Stimulated activated CD8-positive, alpha-beta memory T cell treated with anti-CD3 and anti-CD28 coated beads, Interleukin-2, amount 100 ng/mL, for 1 hour (primary cell): Measurements from ENCODE around the gene CD7.
A peak's percentile ranks its signal among the peaks of the same experiment; 100 is the strongest.

Experiments
- DNase-seq, 2 donors: peaks; one replicate each; pipeline ENCODE4 v3.0.0-alpha.2; 2020; ENCODE audit warnings: low read depth in 2 of 2

Gene CD7

DNA sequence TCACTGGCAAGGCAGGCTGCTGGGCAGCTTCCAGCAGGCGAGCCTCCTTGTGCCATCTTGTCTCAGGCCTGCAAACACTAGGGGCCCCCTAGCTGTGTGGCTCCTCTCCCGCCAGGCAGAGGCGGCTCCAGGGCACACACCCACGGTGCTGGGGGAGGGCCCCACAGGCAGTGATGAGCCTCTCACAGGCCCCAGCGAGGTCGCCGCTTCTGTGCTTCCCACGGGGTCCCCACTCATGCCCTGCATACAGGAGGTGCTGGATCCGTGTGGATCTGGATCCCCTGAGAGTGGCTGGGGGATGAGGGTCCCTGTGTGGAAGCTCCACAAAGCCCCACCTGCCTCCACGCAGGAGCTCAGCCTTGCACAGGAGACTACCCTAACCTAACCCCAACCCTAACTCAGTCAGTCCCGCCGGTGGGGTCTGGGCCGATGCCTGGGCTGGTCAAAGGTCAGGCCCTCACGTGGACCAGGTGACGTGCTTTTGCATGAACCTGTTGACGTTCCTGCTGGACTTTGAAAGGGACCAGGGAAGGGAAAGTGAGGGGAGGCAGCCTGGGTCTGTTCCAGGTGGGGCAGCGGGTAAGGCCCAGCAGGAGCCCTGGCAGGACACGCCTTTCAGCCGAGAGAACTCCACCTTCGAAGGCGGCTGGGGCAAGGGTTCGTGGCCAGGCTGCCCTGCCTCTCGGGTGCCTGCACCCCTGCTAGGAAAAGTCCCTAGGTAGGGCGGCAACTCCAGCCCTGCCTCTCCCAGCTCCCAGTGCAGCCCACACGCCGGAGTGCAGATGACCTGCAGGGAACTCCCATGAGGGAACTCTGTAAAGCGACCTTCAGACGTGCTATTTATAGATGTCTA, 11.0 kb upstream of the CD7 start:
- no peak for DNase-seq

GRCh38 chr17:82327757-82328140, 10.3 kb upstream of the CD7 start:
- no peak for DNase-seq

DNA sequence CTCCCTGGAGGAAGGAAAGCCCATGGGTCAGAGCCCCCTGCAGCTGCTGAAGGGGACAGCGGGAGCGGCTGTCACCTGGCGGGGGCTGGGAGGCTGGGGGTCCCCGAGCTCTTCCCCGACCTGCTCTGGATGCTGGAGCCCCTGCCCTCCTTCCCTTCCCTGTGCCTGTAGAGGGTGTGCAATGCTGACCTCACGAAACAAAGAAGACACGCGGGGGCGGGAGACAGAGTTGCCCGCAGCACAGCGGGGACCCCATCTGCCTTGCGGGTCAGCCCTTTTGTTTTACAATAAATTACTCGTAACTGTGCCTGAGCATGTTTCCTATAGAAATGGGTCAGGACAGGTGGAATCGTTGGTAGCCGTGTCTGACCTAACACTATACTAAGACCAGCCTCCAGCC, 9.9 kb upstream of the CD7 start:
- no peak for DNase-seq

DNA sequence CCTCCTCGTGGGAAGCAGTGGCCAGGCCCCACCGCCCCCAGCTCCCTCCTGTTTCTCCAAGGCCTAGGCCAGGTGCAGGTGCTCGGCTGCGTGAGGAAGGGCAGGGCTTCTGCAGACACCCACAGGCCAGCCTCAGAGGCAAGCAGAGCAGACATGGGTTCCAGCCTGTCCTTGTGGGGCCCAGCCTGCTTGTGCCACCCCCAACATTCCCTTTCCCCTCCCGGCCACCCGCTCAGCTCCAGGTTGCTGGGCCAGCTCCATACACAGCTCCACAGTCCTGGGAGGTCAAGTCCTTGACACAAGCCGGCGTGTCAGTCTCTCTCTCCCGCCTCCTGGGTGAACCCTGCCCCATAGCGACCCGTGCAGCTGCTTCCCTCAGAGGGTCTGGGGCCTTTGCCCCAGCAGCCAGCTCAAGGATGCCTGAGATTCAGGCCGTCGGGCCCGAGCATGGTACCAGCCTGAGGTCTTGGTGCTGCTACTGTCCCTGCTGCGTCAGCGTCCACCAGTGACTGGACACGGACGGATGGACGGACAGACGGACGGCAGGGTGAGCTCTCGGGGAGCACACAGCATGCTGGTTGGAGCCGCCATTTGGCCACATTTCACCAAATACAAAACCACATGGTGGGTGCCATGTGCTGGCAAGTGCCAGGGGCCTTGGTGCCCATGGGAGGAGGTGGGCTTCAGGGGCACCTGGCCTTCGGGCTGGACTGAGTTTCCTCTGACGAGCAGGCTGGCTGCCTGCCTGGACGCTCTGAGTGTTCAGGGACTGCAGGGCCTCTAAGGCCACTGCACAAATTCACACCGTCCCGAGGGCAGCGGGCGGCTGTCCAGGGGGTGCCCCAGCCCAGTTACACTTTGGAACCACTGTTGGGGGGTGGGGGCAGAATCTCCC, 8.1 kb upstream of the CD7 start:
- DNase-seq: no peak

DNA sequence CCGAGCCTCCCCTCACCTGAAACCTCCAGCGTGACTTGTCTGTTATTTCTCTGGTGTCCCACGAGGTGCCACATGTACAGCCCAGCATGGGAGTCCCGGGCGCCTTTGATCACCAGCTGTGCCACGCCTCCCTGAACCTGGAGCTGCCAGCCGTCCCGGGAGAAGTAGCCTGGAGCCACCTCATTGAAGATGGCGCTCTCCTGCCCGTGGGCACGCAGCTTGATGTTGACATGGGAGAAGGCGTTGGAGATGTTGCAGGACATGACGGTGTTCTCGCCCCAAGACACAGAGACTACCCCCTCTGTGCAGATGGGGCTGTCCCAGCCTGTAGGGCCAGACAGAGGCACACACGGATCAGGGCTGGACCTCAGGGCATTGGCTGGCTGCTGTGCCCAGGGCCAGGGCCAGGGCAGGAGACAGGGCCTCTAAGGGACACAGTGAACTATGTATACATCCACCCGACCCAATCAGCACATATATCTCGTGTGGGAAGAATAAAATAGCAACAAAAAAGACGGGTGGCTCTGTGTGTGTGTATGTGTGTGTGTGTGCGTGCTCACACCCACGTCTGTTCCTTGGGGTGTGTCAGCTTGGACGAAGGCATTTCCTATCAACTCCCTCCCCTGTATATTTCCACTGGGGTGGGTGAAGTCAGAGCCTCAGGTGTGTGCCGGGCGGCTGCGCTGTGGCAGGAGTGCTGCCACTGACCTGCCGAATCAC, 7.3 kb upstream of the CD7 start:
- no peak for DNase-seq

- DNase-seq: no peak
Measured at GRCh38 chr17:82323514-82324234, 6.3 kb upstream of the CD7 start.

DNA sequence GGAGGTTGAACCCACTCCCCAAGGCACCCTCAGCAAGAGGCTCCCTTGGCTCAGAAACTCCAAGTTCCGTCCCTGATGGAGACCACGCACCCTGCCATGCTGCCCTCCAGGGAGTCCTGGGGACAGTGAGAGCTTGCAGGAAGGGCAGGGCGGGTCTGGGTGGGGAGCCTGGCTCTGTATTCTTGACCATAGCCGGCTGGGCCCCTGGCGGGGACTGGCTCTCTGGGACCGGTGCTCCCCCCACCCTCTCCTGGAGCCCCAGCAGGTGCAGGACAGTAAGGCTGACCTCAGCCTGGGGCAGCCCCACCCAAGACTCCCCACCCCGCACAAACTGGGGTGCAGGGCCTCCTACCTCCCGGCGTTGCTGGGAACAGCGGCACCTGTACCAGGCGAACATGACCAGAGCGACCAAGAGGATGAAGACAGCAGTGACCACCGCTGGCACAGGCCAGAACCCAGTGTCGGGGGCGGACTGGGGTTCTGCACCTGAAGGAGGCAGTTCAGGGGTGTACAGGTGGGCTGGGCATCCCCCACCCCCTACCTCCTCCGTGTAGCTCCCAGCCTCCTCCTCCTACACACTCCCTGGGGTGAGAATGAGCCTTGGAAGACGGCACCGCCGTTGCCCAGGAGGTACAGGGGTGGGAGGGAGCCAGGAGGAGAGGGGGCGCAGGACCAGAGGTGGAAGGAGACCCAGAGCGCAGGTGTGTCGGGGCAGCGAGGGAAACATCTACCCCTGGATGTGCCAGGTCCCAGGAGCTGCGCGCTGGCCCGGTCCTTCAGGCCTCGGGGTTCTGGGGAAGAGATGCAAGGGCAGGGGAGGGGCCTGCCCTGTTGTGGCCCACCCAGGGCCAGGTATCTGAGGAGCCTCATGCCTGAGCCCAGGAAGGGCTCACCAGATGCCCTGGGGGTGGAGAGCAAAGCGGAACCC, 5.4 kb upstream of the CD7 start:
- DNase-seq: no peak

GRCh38 chr17:82321947-82322466, 4.6 kb upstream of the CD7 start:
- no peak for DNase-seq

DNA sequence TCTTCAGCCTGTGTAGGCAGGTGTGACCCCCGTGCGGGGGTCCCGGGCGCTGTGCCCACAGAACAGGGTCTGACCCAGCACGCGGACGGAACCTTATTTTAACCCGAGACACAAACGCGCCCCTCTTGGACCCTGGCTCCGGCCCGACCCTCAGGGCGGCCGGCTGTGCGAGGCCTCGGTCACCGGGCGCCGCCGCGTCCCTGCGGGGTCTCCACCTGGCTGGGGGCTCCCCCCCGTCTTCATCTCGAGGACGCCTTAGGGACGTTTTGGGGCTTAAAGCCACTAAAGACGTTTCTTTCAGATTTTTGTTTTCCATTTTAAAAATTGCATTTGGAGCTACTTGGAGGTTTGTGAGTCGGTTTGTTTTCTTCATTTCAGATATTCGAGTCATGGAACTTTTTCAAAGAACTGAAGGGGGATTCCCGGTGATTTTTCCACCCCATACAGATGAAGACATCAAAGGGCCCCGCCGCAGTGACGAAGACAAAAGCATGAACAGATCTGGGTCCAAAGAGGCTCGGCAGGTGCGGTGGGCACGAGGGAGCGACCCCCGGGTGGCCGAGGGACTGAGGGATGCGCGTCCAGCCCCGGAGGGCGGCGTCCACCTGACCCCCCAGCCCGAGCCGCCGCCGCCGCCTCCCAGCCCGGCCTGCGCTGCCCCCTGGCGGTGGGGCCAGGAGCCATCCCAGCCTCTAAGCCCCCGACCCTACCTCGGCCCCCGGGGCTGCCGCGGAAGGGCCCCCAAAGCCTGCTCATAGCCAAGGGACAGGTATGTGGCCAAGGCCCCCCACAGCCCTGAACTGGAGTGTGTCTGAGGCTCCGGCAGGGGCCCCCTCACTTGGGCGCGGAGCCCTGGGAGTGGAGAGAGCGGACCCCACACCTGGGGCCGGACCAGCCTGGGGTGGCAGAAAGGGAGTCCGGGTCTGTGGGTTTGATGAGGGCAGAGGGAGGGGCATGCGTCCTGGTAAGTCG, 3.8 kb upstream of the CD7 start:
- DNase-seq: peak; percentile 43 to 73

DNA sequence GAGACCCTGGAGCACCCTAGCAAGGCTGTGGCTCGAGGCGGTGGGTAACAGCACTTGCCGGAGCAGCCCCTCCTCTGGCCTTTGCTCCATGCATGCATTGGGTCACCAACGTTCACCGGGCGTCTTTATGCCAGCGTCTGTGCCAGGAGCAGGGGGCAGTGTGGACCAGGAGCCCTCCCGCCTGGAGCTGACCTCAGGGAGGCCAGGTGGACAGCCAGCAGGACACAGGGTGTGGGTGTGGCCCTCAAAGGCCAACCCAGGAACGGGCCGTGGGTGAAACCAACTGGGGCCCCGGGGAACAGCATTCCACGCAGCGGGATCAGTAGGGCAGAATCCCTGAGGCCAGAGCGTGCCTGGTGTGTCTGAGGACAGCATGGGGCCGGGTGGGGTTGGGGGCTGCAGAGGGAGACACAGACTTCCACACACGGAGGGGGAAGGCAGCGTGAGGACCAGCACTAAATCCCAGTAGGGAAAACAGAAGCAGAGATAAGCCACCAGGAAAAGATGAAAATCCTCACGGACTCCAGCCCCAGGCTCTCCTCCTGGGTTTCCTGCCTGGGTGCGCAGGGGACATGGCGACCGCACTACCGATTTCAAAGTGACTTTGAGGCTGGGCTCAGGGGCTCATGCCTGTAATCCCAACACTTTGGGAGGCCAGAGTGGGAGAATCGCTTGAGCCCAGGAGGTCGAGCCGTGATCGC, 2.9 kb upstream of the CD7 start:
- DNase-seq: no peak

- DNase-seq: no peak
Measured at GRCh38 chr17:82319619-82320062, 2.2 kb upstream of the CD7 start.

- no peak for DNase-seq
Measured at GRCh38 chr17:82318772-82319606, 1.6 kb upstream of the CD7 start.

GRCh38 chr17:82318169-82318498, 726 bp upstream of the CD7 start:
- no peak for DNase-seq

DNA sequence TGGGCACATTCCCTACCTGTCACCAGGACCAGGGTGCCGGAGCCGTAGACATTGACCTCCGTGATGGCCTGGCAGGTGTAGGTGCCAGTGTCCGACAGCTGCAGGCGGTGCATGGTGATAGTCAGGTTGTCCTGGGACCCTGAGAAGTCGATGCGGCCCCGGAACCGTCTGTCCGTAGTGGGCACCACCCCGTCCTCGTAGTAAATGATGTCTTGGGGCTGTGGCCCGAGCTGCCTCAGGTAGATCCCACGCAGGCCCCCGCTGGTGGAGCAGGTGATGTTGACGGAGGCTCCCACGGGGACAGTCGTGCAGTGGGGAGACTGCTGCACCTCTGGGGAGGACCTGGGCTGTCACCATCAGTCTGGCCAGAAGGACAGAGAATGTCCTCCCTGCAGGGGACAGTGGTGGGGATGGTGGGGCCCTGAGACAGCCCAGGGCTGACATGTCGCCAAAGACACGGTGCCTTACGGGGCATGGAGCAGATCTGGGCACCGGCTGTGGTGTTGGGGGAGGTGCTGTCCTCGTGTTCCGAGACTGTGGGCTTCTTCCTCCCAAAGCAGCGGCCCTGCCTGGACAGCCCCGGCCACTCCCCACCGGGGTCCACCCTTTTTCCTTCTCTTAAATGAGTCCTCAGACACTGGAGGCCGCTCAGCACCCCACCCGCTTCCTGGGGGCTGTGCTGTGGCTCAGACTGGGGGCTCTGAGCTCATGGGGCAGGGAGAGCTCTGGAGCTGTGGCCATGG, 586 bp downstream of the CD7 start:
- no peak for DNase-seq

DNA sequence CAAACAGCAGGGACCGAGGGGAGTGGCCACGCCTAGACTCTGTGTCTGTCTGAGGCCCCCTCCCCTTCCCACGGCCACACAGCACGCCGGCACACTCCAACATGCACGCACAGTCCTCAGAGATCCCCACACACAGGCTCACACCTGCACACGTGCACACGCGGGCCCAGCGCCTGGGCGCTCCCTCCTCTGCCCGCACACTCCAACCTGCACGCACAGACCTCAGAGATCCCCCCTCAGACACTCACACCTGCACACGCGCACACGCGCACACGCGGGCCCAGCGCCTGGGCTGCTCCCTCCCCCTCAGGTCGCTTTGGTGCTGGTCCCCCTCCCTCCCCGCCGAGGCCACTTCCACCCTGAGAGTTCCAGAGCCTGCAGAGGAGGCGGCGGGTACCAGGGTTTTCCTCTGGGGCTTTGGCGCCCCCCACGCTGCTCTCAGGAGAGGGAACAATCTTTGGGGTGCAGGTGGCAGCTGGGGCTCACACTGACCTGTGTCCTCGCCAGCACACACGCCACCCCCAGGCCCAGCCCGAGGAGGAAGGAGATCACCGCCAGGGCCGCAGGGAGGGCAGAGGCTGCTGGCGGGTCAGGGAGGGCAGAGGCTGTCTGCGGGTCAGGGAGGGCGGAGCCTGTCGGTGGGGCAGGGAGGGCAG, 1.6 kb downstream of the CD7 start:
- no peak for DNase-seq
